Smooth muscle cell (in vitro differentiated cells): Measurements from ENCODE around the gene RNLS. TPM values are rescaled to one million over a fixed set of nuclear protein-coding genes. Genes with fewer than 3 reads are reported as not detected.
"Not testable (repeated sequence)": the region's sequence is repeated elsewhere in the genome, so short reads cannot be mapped to it uniquely, and the experiment has no call there.

Experiments used
- DNase-seq: peaks from one replicate; lab custom pipeline; 2025; ENCODE audit not compliant: unreplicated experiment; lab: John Stamatoyannopoulos, UW
- H2AFZ ChIP-seq: fragments of 200-600 bp; sonication (generic); 2 replicates; pipeline ENCODE4 v1.6.0; 2016; ENCODE audit warnings: antibody characterized with exemption, low read depth, mild to moderate bottlenecking
- H3F3A ChIP-seq: fragments of 200-600 bp; sonication (generic); 2 replicates; pipeline ENCODE4 v1.6.0; 2017; ENCODE audit warnings: antibody characterized with exemption, low read depth
- H3K27ac ChIP-seq: fragments of 200-600 bp; sonication (generic); 2 replicates; pipeline ENCODE4 v1.5.1; 2016; ENCODE audit warnings: low read depth, mild to moderate bottlenecking
- H3K27me3 ChIP-seq: fragments of 200-600 bp; sonication (generic); 2 replicates; pipeline ENCODE4 v1.6.1; 2016; ENCODE audit warnings: low read depth, mild to moderate bottlenecking
- H3K36me3 ChIP-seq: fragments of 200-600 bp; sonication (generic); 2 replicates; pipeline ENCODE4 v1.5.1; 2016; ENCODE audit warnings: low read depth
- H3K4me1 ChIP-seq: fragments of 200-600 bp; sonication (generic); 2 replicates; pipeline ENCODE4 v1.5.1; 2016; ENCODE audit warnings: low read depth
- H3K4me2 ChIP-seq: fragments of 200-600 bp; sonication (generic); 2 replicates; pipeline ENCODE4 v1.6.0; 2016; ENCODE audit warnings: mild to moderate bottlenecking
- H3K4me3 ChIP-seq: fragments of 200-600 bp; sonication (generic); 2 replicates; pipeline ENCODE4 v1.5.1; 2016; ENCODE audit warnings: mild to moderate bottlenecking
- H3K79me2 ChIP-seq: fragments of 200-600 bp; sonication (generic); 2 replicates; pipeline ENCODE4 v1.6.0; 2016; ENCODE audit warnings: low read depth, mild to moderate bottlenecking
- H3K9ac ChIP-seq: fragments of 200-600 bp; sonication (generic); 2 replicates; pipeline ENCODE4 v1.6.0; 2016; ENCODE audit warnings: low read depth
- H3K9me3 ChIP-seq: fragments of 200-600 bp; sonication (generic); replicated peaks from 2 replicates; pipeline ENCODE4 v1.5.1; 2016; ENCODE audit warnings: low read depth
- H4K20me1 ChIP-seq: fragments of 200-600 bp; sonication (generic); 2 replicates; pipeline ENCODE4 v1.6.0; 2016; ENCODE audit warnings: low read depth
- CTCF ChIP-seq: fragments of 200-600 bp; sonication (generic); IDR thresholded peaks from 2 replicates; pipeline ENCODE4 v1.5.1; 2017; ENCODE audit warnings: borderline replicate concordance, mild to moderate bottlenecking, antibody characterized with exemption; ENCODE audit not compliant: insufficient read depth, poor library complexity, severe bottlenecking
- WGBS: methylation state at CpG from one replicate; pipeline ENCODE4 v1.1.7; 2016; ENCODE audit warnings: low lambda C conversion rate; 5-methylcytosine and 5-hydroxymethylcytosine counted together
- polyA plus RNA-seq: library from polyadenylated mRNA; unstranded; fragments of >200 nt; fragmentation: Nextera tagmentation; extraction: Ambion mirVana; gene quantifications from 2 replicates; pipeline ENCODE4 v1.2.1, GENCODE V29; 2016
- total RNA-seq: library from RNA; depleted of rRNA; stranded (reverse); fragments of >200 nt; gene quantifications from 2 replicates; pipeline ENCODE4 v1.2.3, GENCODE V29; 2014

The RNLS gene
- total and polyA plus RNA-seq, 2 experiments from 2014 or later, result 4.8 to 11.2 TPM

- DNase-seq, result no peak
- H4K20me1 ChIP-seq, result no peaks in the 10 kb centered on the region
- H3K4me1 ChIP-seq, result no peaks in the 10 kb centered on the region
- no peaks in the 10 kb centered on the region for H3K9me3 ChIP-seq
- peaks cover 6% of the 10 kb centered on the region for H3F3A ChIP-seq
- 88% methylated on average over 2 of the region's 2 CpGs for WGBS
- no peak overlapping the region for H3K9ac ChIP-seq
- H3K27me3 ChIP-seq, result no peaks in the 10 kb centered on the region
- no peaks in the 10 kb centered on the region for H3K36me3 ChIP-seq
- H3K79me2 ChIP-seq, result no peaks in the 10 kb centered on the region
- no peak for TF ChIP-seq CTCF
- H3K4me2 ChIP-seq, result no peak overlapping the region
- H2AFZ ChIP-seq, result no peak overlapping the region
- H3K4me3 ChIP-seq, result no peak overlapping the region
- H3K27ac ChIP-seq, result no peak overlapping the region
These were observed 304.2 kb downstream of the RNLS start for GRCh38 chr10:88278912-88279311.

- not testable (repeated sequence) for H4K20me1 ChIP-seq, H3K36me3 ChIP-seq, H3K27ac ChIP-seq, H2AFZ ChIP-seq, H3K27me3 ChIP-seq, H3K4me2 ChIP-seq, H3K4me3 ChIP-seq, DNase-seq, H3K4me1 ChIP-seq, H3K9me3 ChIP-seq, H3K9ac ChIP-seq, H3F3A ChIP-seq, H3K79me2 ChIP-seq
- 98% methylated on average over 4 of the region's 4 CpGs for WGBS
These were observed 306.2 kb downstream of the RNLS start for GRCh38 chr10:88276945-88277344.

GRCh38 chr10:88274286-88274685 is 308.8 kb downstream of the RNLS start:
- H3K79me2 ChIP-seq, result no peaks in the 10 kb centered on the region
- no peak overlapping the region for H3K4me2 ChIP-seq
- H3K36me3 ChIP-seq, result no peaks in the 10 kb centered on the region
- H4K20me1 ChIP-seq, result no peaks in the 10 kb centered on the region
- no peak overlapping the region for H3K4me3 ChIP-seq
- no peak for DNase-seq
- H3K9me3 ChIP-seq, result no peaks in the 10 kb centered on the region
- no peaks in the 10 kb centered on the region for H3K27me3 ChIP-seq
- H3K9ac ChIP-seq, result no peak overlapping the region
- TF ChIP-seq CTCF, result no peak
- H3F3A ChIP-seq, result peaks cover 5% of the 10 kb centered on the region
- WGBS, result 94% methylated on average over 2 of the region's 2 CpGs
- peaks cover 5% of the 10 kb centered on the region for H3K4me1 ChIP-seq
- H2AFZ ChIP-seq, result no peak overlapping the region
- H3K27ac ChIP-seq, result no peak overlapping the region

- no peaks in the 10 kb centered on the region for H3K36me3 ChIP-seq
- no peak overlapping the region for H3K4me3 ChIP-seq
- H3K4me2 ChIP-seq, result no peak overlapping the region
- no peak overlapping the region for H2AFZ ChIP-seq
- no peaks in the 10 kb centered on the region for H3K79me2 ChIP-seq
- H3K9me3 ChIP-seq, result no peaks in the 10 kb centered on the region
- no peaks in the 10 kb centered on the region for H3K27me3 ChIP-seq
- H3F3A ChIP-seq, result peaks cover 5% of the 10 kb centered on the region
- H4K20me1 ChIP-seq, result no peaks in the 10 kb centered on the region
- no peak overlapping the region for H3K9ac ChIP-seq
- no peak for DNase-seq
- 78% methylated on average over 4 of the region's 4 CpGs for whole genome bisulfite sequencing
- H3K27ac ChIP-seq, result no peak overlapping the region
- TF ChIP-seq CTCF, result no peak
- peaks cover 5% of the 10 kb centered on the region for H3K4me1 ChIP-seq
These were observed 309.6 kb downstream of the RNLS start for GRCh38 chr10:88273567-88273966.
